ENCODE results near the gene TCF12. TPM values are rescaled to one million over a fixed set of nuclear protein-coding genes. Genes with fewer than 3 reads are reported as not detected.

The TCF12 gene
- total RNA-seq, 1 experiment from 2014 or later: 76.7 TPM

DNA sequence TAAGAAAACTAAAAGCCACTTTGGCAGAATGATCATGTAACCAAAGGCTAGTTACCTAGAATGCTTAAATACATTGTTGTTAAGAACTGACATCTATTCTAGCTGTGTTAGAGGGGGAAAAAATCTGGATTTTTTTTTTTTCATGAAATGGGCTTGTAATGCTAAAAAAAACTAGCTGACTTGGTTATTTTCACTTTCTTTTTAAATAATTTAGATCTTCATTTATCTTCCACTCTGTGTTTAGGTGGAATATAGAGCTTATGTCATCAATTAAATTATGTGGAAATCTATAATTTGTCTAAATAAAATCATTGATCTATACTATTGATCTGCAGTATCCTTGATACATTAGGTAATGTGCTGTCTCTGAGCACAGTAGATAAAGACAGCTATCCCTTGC is 217.4 kb downstream of the TCF12 start:
- Mint-ChIP-seq H3K27me3 (ENCODE audit: low read depth) (no peaks in the 10 kb centered on the region), H3K4me3 (no peak overlapping the region), H3K9me3 (no peaks in the 10 kb centered on the region), H3K27ac (peak overlapping the region in 2 of 3 experiments; percentile 86 to 89; a peak in 4 of 7 replicates), H3K4me1 (peaks cover 37 to 40% of the 10 kb centered on the region in 2 experiments), H3K36me3 (ENCODE audit: insufficient read depth in 1 of 3, low read depth in 3 of 3) (no peaks in the 10 kb centered on the region)
- H2AK5ac ChIP-seq (ENCODE audit: insufficient read length, low read length): no peak overlapping the region
- H3K27me3 ChIP-seq (ENCODE audit: insufficient read depth, low read length): no peaks in the 10 kb centered on the region
- H3K9ac ChIP-seq (ENCODE audit: extremely low read depth, insufficient read length, low read length): no peak overlapping the region
- H3K4ac ChIP-seq (ENCODE audit: low read depth, low read length): no peak overlapping the region
- H4K20me1 ChIP-seq (ENCODE audit: control insufficient read depth, insufficient read depth, insufficient read length): no peaks in the 10 kb centered on the region
- H3K9me3 ChIP-seq (ENCODE audit: control insufficient read depth, low read depth, low read length): no peaks in the 10 kb centered on the region
- H3K79me2 ChIP-seq (ENCODE audit: insufficient read depth, low read length): no peaks in the 10 kb centered on the region
- no peak overlapping the region for H4K91ac ChIP-seq (ENCODE audit: insufficient read length, low read depth, low read length)
- no peak overlapping the region for H3K27ac ChIP-seq (ENCODE audit: insufficient read length, low read depth, low read length)
- no peak overlapping the region for H2BK20ac ChIP-seq (ENCODE audit: low read depth, low read length, poor library complexity, severe bottlenecking)
- H3K4me1 ChIP-seq (ENCODE audit: insufficient read depth, low read length): peaks cover 11% of the 10 kb centered on the region
- H2BK15ac ChIP-seq (ENCODE audit: low read depth, low read length): no peak overlapping the region
- DNase-seq: no peak
- H4K5ac ChIP-seq (ENCODE audit: insufficient read length, low read depth, low read length): no peak overlapping the region
- no peak overlapping the region for H4K8ac ChIP-seq (replicated peaks; ENCODE audit: insufficient read length, low read depth, low read length)
- H3K79me1 ChIP-seq (ENCODE audit: insufficient read depth, low read depth, low read length, poor library complexity, severe bottlenecking): peaks cover 2% of the 10 kb centered on the region
- H3K14ac ChIP-seq (ENCODE audit: insufficient read depth, low read length): no peak overlapping the region
- H3T11ph ChIP-seq (ENCODE audit: low read length): no peak overlapping the region
- no peak overlapping the region for H3K56ac ChIP-seq (ENCODE audit: insufficient read length, low read depth, low read length)
- H3K4me2 ChIP-seq (ENCODE audit: insufficient read depth, insufficient read length, low read length): no peak overlapping the region
- H2AFZ ChIP-seq (ENCODE audit: low read length): no peak overlapping the region
- H2BK120ac ChIP-seq (ENCODE audit: low read depth, low read length, poor library complexity, severe bottlenecking): no peak overlapping the region
- no peak overlapping the region for H2BK12ac ChIP-seq (ENCODE audit: insufficient read length, low read depth, low read length)
- no peak overlapping the region for H2BK5ac ChIP-seq (ENCODE audit: insufficient read length, low read length)
- H3K18ac ChIP-seq (ENCODE audit: insufficient read length, low read depth, low read length): no peak overlapping the region
- TF ChIP-seq, protein P1, sequence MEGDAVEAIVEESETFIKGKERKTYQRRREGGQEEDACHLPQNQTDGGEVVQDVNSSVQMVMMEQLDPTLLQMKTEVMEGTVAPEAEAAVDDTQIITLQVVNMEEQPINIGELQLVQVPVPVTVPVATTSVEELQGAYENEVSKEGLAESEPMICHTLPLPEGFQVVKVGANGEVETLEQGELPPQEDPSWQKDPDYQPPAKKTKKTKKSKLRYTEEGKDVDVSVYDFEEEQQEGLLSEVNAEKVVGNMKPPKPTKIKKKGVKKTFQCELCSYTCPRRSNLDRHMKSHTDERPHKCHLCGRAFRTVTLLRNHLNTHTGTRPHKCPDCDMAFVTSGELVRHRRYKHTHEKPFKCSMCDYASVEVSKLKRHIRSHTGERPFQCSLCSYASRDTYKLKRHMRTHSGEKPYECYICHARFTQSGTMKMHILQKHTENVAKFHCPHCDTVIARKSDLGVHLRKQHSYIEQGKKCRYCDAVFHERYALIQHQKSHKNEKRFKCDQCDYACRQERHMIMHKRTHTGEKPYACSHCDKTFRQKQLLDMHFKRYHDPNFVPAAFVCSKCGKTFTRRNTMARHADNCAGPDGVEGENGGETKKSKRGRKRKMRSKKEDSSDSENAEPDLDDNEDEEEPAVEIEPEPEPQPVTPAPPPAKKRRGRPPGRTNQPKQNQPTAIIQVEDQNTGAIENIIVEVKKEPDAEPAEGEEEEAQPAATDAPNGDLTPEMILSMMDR (conservative IDR thresholded peaks at IDR 0.05): no peak
- no peak overlapping the region for H3K23ac ChIP-seq (ENCODE audit: insufficient read length, low read depth, low read length)
- H3K23me2 ChIP-seq (ENCODE audit: insufficient read length, low read depth, low read length, poor library complexity, severe bottlenecking): no peaks in the 10 kb centered on the region

Measured in H9 (cell line).